ENCODE measurements around the gene C2orf76.

- TF ChIP-seq EZH2 (IDR thresholded peaks at IDR 0.05; ENCODE audit: insufficient read depth, poor library complexity, severe bottlenecking) (no peak), EZH2phosphoT487 (IDR thresholded peaks at IDR 0.05; ENCODE audit: insufficient read depth, low read depth) (no peak)
Observed at GRCh38 chr2:119253760-119254600, 112.7 kb downstream of the C2orf76 start.
